CD1c-positive myeloid dendritic cell (primary cell): ENCODE measurements around the gene MORN5.

ENCODE experiments used
- DNase-seq: peaks from one replicate; pipeline ENCODE4 v3.0.0-alpha.2; 2016; ENCODE audit errors: extremely low spot score

The MORN5 gene

GRCh38 chr9:122124528-122124927 is 35.2 kb upstream of the MORN5 start:
- DNase-seq: no peak

GRCh38 chr9:122125158-122125508 is 34.6 kb upstream of the MORN5 start:
- DNase-seq: peak; percentile 86

GRCh38 chr9:122125509-122126330 is 34.0 kb upstream of the MORN5 start:
- DNase-seq: no peak

- no peak for DNase-seq
Observed at GRCh38 chr9:122126331-122127261, 33.1 kb upstream of the MORN5 start.

GRCh38 chr9:122127396-122127798 is 32.3 kb upstream of the MORN5 start:
- DNase-seq: no peak

GRCh38 chr9:122128007-122128968 is 31.4 kb upstream of the MORN5 start:
- DNase-seq: no peak

- no peak for DNase-seq
Observed at GRCh38 chr9:122128969-122129343, 30.8 kb upstream of the MORN5 start.

- DNase-seq: no peak
Observed at GRCh38 chr9:122129969-122130368, 29.7 kb upstream of the MORN5 start.

GRCh38 chr9:122130837-122131236 is 28.9 kb upstream of the MORN5 start:
- DNase-seq: no peak

GRCh38 chr9:122131401-122132001 is 28.2 kb upstream of the MORN5 start:
- no peak for DNase-seq

- no peak for DNase-seq
Observed at GRCh38 chr9:122132539-122132938, 27.2 kb upstream of the MORN5 start.

- DNase-seq: no peak
Observed at GRCh38 chr9:122133263-122133983, 26.3 kb upstream of the MORN5 start.

- no peak for DNase-seq
Observed at GRCh38 chr9:122133984-122134535, 25.6 kb upstream of the MORN5 start.

- DNase-seq: no peak
Observed at GRCh38 chr9:122134822-122135528, 24.7 kb upstream of the MORN5 start.

GRCh38 chr9:122135529-122135859 is 24.2 kb upstream of the MORN5 start:
- no peak for DNase-seq

- DNase-seq: no peak
Observed at GRCh38 chr9:122138560-122139268, 21.0 kb upstream of the MORN5 start.

GRCh38 chr9:122140368-122141193 is 19.1 kb upstream of the MORN5 start:
- no peak for DNase-seq

GRCh38 chr9:122141671-122142070 is 18.0 kb upstream of the MORN5 start:
- DNase-seq: no peak
